GM10248 (cell line): ENCODE results near the gene CCR5AS.
A peak's percentile ranks its signal among the peaks of the same experiment; 100 is the strongest.

Source experiments
- CTCF ChIA-PET: fragments of 300-600 bp; sonication (Branson Sonifier 250); formaldehyde crosslinking; extraction: SDS; loops from one replicate; lab custom pipeline; 2021; ENCODE audit warnings: antibody characterized with exemption; lab: Yijun Ruan, JAX
- POLR2A ChIA-PET: fragments of 350-650 bp; sonication (Branson Sonifier 250); formaldehyde crosslinking; extraction: SDS; loops from one replicate; lab custom pipeline; 2020; ENCODE audit warnings: antibody characterized with exemption; lab: Yijun Ruan, JAX
- DNase-seq: peaks from one replicate; pipeline ENCODE4 v3.0.0; 2012; ENCODE audit errors: extremely low spot score
- TF ChIP-seq, protein P1 (sequence below): IDR thresholded peaks from 2 replicates; pipeline ENCODE4 v1.5.1; 2012; ENCODE audit warnings: mild to moderate bottlenecking, low read depth; ENCODE audit errors: extremely low read depth, missing control alignments, control extremely low read depth

CCR5AS gene

DNA sequence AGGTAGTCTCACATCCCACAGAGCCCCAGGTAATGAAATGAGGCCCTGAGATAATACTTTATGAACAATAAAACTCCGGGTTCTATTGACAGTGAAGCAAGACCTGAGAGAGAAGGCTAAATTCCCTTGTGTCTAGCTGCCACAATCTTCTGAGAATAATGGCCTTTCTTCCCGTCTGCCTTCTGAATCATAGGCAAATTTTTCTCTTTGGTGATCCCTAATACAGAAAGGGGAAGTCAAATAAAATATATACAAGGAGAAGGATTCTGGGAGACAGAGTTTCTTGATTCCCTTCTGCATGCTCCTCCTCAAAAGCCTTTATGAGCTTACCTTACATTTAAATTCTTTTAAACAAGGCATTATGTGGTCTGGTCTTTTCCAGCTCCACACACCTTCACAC lies 82.8 kb downstream of the CCR5AS start:
- ChIA-PET CTCF (interaction anchor here (1.5 kb wide), 1 partner anchor 12 kb away, joined by 3 read pairs; no protein-coding TSS in a partner anchor), POLR2A (no interaction called here)
- no peak for DNase-seq
- TF ChIP-seq, protein P1, sequence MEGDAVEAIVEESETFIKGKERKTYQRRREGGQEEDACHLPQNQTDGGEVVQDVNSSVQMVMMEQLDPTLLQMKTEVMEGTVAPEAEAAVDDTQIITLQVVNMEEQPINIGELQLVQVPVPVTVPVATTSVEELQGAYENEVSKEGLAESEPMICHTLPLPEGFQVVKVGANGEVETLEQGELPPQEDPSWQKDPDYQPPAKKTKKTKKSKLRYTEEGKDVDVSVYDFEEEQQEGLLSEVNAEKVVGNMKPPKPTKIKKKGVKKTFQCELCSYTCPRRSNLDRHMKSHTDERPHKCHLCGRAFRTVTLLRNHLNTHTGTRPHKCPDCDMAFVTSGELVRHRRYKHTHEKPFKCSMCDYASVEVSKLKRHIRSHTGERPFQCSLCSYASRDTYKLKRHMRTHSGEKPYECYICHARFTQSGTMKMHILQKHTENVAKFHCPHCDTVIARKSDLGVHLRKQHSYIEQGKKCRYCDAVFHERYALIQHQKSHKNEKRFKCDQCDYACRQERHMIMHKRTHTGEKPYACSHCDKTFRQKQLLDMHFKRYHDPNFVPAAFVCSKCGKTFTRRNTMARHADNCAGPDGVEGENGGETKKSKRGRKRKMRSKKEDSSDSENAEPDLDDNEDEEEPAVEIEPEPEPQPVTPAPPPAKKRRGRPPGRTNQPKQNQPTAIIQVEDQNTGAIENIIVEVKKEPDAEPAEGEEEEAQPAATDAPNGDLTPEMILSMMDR, result no peak

DNA sequence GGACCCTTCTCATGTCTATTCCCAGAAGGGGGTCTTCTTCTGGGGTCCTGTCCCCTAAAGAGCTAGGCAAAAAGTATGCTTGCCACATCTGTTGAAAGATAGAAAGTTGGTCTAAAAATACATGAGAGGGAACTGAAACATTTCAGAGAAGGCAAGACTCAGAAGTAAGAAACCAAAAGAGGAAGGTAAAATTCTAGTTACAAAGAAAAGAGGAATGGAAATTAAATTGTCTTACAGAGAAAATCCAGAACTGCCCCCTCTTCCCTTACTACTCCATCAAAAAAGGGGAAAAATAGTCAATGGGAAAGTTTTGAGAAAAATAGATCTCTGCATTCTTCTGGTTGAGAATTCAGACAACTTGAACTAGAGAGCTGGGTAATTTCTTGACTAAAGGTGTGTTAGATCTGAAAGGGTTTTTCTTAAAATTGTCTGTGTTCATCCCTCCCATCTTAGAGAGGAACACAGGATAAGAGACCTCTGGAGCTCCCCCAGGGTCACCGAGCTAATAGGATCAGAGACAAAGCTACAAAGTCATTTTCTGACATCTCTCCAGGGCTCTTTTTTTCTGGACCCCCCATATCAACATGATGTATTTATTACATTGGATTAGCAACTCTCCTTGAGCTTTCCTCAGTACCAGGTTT lies 85.3 kb downstream of the CCR5AS start:
- peak; percentile 44 for DNase-seq
- ChIA-PET POLR2A (no interaction called here), CTCF (interaction anchor here (1.5 kb wide), 1 partner anchor 18 kb away, joined by 5 read pairs; no protein-coding TSS in a partner anchor)
- TF ChIP-seq, protein P1, result no peak

DNA sequence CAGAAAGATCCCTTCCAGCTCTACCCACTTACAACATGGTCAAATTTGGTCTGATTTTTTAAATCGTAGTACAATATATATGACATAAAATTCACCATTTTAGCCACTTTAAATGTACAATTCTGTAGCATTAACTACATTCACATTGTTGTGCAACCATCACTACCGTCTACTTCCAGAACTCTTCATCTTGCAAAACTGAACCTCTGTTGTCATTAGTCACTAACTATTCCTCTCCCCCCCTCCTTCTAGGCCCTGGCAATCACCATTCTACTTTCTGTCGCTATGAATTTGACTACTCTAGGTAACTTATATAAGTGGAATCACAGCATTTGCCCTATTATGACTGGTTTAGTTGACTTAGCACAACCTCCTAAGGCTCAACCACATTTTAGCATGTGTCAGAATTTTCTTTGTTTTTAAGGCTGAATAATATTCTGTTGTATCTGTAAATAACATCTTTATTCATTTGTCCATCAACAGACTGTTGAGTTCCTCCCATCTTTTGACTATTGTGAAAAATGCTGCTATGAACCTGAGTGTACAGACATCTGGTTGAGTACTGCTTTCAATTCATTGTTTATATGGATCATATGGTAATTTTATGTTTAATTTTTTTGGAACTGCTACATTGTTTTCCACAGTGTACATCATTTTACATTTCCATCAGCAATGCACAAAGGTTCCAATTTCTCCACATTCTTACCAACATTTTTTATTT lies 88.5 kb downstream of the CCR5AS start:
- no peak for DNase-seq
- POLR2A ChIA-PET, result no interaction called here
- CTCF ChIA-PET, result no interaction called here
- TF ChIP-seq, protein P1, result no peak

DNA sequence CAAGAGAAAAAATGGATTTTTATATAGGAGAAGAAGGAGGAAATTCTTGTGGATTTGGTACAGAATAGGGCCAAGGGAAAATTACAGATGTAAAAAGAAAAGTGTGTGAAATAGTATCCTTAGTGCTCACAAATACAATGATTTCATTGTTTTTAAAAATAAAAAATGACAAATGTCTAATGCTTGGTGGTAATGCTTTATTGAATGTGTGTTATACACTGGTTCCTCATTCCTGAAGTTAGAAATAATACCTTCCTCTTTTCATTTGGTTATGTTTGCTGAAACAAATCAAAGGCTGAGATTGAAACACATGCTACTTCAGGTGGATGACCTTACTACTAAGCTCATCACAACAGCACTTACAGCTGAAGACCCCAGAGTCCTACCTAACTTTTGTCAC lies 90.7 kb downstream of the CCR5AS start:
- TF ChIP-seq, protein P1, result no peak
- ChIA-PET CTCF (no interaction called here), POLR2A (no interaction called here)
- no peak for DNase-seq

DNA sequence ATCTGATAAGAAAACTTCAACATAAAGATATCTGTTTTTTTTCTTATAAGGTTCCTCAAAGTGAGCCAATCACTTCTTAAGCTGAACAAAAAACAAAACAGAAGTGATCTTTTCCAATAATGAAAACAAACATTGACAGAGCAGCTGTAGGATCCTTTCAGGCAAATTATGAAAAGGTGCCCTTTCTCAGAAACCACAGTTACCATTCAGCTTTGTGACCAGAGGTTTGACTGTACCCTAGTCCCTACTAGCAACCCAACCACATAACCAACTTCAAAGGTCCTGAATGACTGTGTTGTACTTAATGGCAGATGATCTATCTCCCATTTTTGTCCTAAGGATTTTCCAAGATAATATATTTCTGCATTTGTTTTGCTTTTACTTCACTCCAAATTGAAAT lies 92.3 kb downstream of the CCR5AS start:
- ChIA-PET CTCF (interaction anchor here (1.6 kb wide), 1 partner anchor 19 kb away, joined by 5 read pairs; no protein-coding TSS in a partner anchor), POLR2A (no interaction called here)
- TF ChIP-seq, protein P1, result no peak
- no peak for DNase-seq
